ENCODE data around the gene NUDT13. TPM values are rescaled to one million over a fixed set of nuclear protein-coding genes. Genes with fewer than 3 reads are reported as not detected.

Gene NUDT13
- total and polyA plus RNA-seq, 9 of the 15 experiments (the other 6 are each of a cell fraction or from before 2014, with no cell fraction given): 4.7 to 11.1 (median 5.6) TPM

GRCh38 chr10:73172867-73173266 lies 62.6 kb downstream of the NUDT13 start:
- no peak for ATAC-seq

More at GRCh38 chr10:73172867-73173266, 62.6 kb downstream of the NUDT13 start:
- DNase-seq (ENCODE audit: extremely low read depth in 1 of 4, low spot score in 3 of 4) (no peak), FAIRE-seq (no peak)
- Histone ChIP-seq H3K9me1 (ENCODE audit: control insufficient read depth, insufficient read depth, low read length) (no peaks in the 10 kb centered on the region), H3K4me1 (replicated peaks in 1 of 2; ENCODE audit: control insufficient read depth in 2 of 2, insufficient read depth in 2 of 2, low read length in 2 of 2) (peaks cover 0 to 3% of the 10 kb centered on the region in 2 experiments; a peak in 1 of 5 replicates), H3K9ac (ENCODE audit: insufficient read depth in 1 of 2, low read depth in 2 of 2, low read length in 2 of 2) (no peak overlapping the region), H2AFZ (ENCODE audit: low read depth, low read length) (no peak overlapping the region), H3K4me2 (ENCODE audit: insufficient read depth, low read length) (no peak overlapping the region), H3K9me3 (replicated peaks; ENCODE audit: control insufficient read depth, insufficient read depth, low read depth, low read length) (no peaks in the 10 kb centered on the region), H3K79me2 (ENCODE audit: control insufficient read depth, insufficient read depth, low read length) (peaks cover 9% of the 10 kb centered on the region; the same call in 2 of the 3 replicates), H3K4me3 (no peak overlapping the region), H3K36me3 (ENCODE audit: control insufficient read depth, insufficient read depth, low read length) (no peaks in the 10 kb centered on the region), H4K20me1 (replicated peaks; ENCODE audit: control insufficient read depth, insufficient read depth, low read length) (no peaks in the 10 kb centered on the region), H3K27ac (ENCODE audit: extremely low read depth, low read depth, low read length) (no peak overlapping the region), H3K27me3 (ENCODE audit: control insufficient read depth in 2 of 2, insufficient read depth in 2 of 2, low read length in 2 of 2) (no peaks in the 10 kb centered on the region)
- no TSS peak for BruUV-seq (replicated peaks)
- in situ Hi-C loops (cut with MboI): no loop called here
- POLR2A ChIA-PET: interaction anchor here (0.6 kb wide), 1 partner anchor 99 kb away, joined by 3 read pairs; no protein-coding TSS in a partner anchor
- CTCF ChIA-PET (ENCODE audit: low intra/inter-chr PET ratio): no interaction called here
- intact Hi-C loops (cut with micrococcal nuclease): no loop called here
- TF ChIP-seq ZNF584 (CRISPR knock-in tag; IDR thresholded peaks at IDR 0.05; ENCODE audit: low read depth): no peak
- TF ChIP-seq ZNF175 (CRISPR knock-in tag; IDR thresholded peaks at IDR 0.05; ENCODE audit: low read depth): peak; percentile 55; the same call in 1 of the 2 replicates
- TF ChIP-seq TEAD2 (tag; IDR thresholded peaks at IDR 0.05): no peak
- TF ChIP-seq PTTG1 (tag; IDR thresholded peaks at IDR 0.05; ENCODE audit: low read depth): no peak
- peak; percentile 71 for TF ChIP-seq ZNF121 (CRISPR knock-in tag; conservative IDR thresholded peaks at IDR 0.05)
- peak; percentile 64 for TF ChIP-seq RBM25 (IDR thresholded peaks at IDR 0.05; ENCODE audit: low read depth, low read length, severe bottlenecking)
- no peak for TF ChIP-seq CEBPG (CRISPR knock-in tag; IDR thresholded peaks at IDR 0.05)
- TF ChIP-seq CEBPG (tag; conservative IDR thresholded peaks at IDR 0.05 in 1 of 2, IDR thresholded peaks at IDR 0.05 in 1 of 2): peak in 1 of 2 experiments; percentile 65; a peak in 2 of 4 replicates
- no peak for TF ChIP-seq PREB (CRISPR knock-in tag; IDR thresholded peaks at IDR 0.05)

All from K562 (cell line).